Measurements from ENCODE around the gene LOXHD1. TPM values are rescaled to one million over a fixed set of nuclear protein-coding genes. Genes with fewer than 3 reads are reported as not detected.

LOXHD1 gene
- total RNA-seq, 3 donors from 2014 or later (not counting 1 experiment from before 2014, with no cell fraction given), result 0.11 to 0.48 (median 0.14) TPM

DNA sequence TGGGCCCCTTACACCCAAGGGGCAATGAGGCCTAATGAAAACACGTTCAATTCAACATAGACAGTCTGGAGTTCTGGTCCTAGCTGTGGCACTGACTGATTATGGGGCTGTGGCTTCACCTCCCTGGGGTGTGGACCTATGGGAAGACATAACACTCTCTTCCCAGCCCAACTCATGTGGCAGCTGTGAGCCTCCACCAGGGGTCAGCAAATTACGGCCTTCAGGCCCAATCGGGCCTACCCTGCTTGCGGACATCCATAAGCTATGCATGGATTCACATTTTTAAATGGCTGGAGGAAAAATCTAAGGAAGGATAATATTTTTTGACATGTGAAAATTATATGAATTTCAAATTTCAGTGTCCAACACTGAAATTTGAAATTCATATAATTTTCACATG, 101.3 kb downstream of the LOXHD1 start:
- H3K4me3 ChIP-seq (ENCODE audit: low read length), result no peak overlapping the region
- H3K27me3 ChIP-seq (ENCODE audit: control insufficient read depth, insufficient read depth, low read length), result no peaks in the 10 kb centered on the region
- Mint-ChIP-seq H3K4me3 (no peak overlapping the region), H3K4me1 (no peaks in the 10 kb centered on the region), H3K36me3 (no peaks in the 10 kb centered on the region), H3K27ac (no peak overlapping the region), H3K27me3 (ENCODE audit: low read depth in 2 of 2) (no peaks in the 10 kb centered on the region), H3K9me3 (no peaks in the 10 kb centered on the region)
- 41% methylated on average over 4 of the region's 4 CpGs for WGBS (ENCODE audit: insufficient coverage)
- no peaks in the 10 kb centered on the region for H3K9me3 ChIP-seq (ENCODE audit: control insufficient read depth, insufficient read depth, low read length)
- no peak overlapping the region for H3K27ac ChIP-seq (ENCODE audit: low read length)
- ATAC-seq, result peak in 1 of 3 donors; percentile 46
- intact Hi-C loops (cut with micrococcal nuclease), result loop anchor here (1.0 kb wide), 1 partner anchor 103 kb away; no protein-coding TSS in a partner anchor
- H3K4me1 ChIP-seq (ENCODE audit: control insufficient read depth, insufficient read depth, low read length), result no peaks in the 10 kb centered on the region
- TF ChIP-seq, protein P1, sequence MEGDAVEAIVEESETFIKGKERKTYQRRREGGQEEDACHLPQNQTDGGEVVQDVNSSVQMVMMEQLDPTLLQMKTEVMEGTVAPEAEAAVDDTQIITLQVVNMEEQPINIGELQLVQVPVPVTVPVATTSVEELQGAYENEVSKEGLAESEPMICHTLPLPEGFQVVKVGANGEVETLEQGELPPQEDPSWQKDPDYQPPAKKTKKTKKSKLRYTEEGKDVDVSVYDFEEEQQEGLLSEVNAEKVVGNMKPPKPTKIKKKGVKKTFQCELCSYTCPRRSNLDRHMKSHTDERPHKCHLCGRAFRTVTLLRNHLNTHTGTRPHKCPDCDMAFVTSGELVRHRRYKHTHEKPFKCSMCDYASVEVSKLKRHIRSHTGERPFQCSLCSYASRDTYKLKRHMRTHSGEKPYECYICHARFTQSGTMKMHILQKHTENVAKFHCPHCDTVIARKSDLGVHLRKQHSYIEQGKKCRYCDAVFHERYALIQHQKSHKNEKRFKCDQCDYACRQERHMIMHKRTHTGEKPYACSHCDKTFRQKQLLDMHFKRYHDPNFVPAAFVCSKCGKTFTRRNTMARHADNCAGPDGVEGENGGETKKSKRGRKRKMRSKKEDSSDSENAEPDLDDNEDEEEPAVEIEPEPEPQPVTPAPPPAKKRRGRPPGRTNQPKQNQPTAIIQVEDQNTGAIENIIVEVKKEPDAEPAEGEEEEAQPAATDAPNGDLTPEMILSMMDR (IDR thresholded peaks at IDR 0.05), result peak; percentile 37
- peak in 1 of 2 donors; percentile 34 for DNase-seq
- H3K36me3 ChIP-seq (ENCODE audit: control insufficient read depth, insufficient read depth, low read length), result no peaks in the 10 kb centered on the region

DNA sequence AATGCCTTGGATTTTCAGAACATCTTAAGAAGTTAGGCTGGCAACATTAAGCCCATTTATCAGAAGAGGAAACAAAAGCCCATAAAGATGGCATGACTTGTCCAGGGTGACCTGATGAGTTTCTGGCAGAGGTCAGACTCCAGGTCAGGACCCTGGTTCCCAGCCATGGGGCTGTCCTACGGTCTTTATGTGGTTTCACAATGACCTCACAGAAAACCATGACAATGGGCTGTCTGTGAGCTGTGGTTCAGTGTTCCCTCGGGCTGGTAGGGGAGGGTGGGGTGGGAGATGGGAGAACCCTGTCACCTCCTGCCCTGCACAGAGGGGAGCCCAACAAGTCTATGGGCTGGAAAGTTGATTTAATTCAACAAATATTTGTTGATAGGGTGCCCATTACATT, 101.8 kb downstream of the LOXHD1 start:
- ATAC-seq (no peak), DNase-seq (no peak)
- TF ChIP-seq, protein P1 (IDR thresholded peaks at IDR 0.05), result no peak
- intact Hi-C loops (cut with micrococcal nuclease), result loop anchor here (1.0 kb wide), 1 partner anchor 103 kb away; no protein-coding TSS in a partner anchor
- Mint-ChIP-seq H3K27ac (no peak overlapping the region), H3K4me3 (no peak overlapping the region), H3K9me3 (no peaks in the 10 kb centered on the region), H3K27me3 (ENCODE audit: low read depth in 2 of 2) (no peaks in the 10 kb centered on the region), H3K36me3 (no peaks in the 10 kb centered on the region), H3K4me1 (no peaks in the 10 kb centered on the region)
- Histone ChIP-seq H3K27me3 (ENCODE audit: control insufficient read depth, insufficient read depth, low read length) (no peaks in the 10 kb centered on the region), H3K27ac (ENCODE audit: low read length) (no peak overlapping the region), H3K9me3 (ENCODE audit: control insufficient read depth, insufficient read depth, low read length) (no peaks in the 10 kb centered on the region), H3K4me1 (ENCODE audit: control insufficient read depth, insufficient read depth, low read length) (no peaks in the 10 kb centered on the region), H3K4me3 (ENCODE audit: low read length) (no peak overlapping the region), H3K36me3 (ENCODE audit: control insufficient read depth, insufficient read depth, low read length) (no peaks in the 10 kb centered on the region)
- WGBS (ENCODE audit: insufficient coverage), result 44% methylated on average over 2 of the region's 2 CpGs

DNA sequence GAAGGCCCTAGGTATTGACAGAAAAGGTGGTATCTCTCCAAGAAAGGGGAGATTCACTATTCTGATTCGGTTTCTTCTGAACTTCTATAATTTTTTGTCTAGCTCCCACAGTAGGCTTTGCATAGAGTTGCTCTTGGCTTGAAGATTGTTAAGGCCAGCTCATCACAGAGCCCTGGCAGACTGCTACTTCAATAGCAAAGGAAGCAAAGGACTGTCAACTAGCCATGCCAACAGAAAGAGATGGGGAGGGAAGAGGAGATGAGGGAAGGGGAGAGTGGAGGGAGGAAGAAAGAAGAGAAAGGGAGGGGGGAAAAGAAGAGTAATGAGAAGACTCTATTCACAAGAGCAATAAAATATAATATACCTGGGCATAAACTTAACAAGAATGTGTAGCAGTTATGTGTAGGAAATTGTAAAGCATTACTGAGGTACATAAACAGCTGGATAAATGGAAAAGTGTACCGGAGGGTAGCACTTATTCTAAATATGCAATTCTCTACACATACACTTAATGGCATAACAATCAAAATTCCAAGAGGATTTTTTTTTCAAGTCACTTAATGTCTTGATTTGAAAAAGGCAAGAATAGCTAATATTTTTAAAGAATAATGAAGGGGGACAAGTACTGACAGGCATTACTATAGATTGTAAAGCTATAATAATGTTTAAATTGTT, 102.5 kb downstream of the LOXHD1 start:
- DNase-seq, result no peak
- Histone ChIP-seq H3K27ac (ENCODE audit: low read length) (no peak overlapping the region), H3K36me3 (ENCODE audit: control insufficient read depth, insufficient read depth, low read length) (no peaks in the 10 kb centered on the region), H3K4me1 (ENCODE audit: control insufficient read depth, insufficient read depth, low read length) (no peaks in the 10 kb centered on the region), H3K9me3 (ENCODE audit: control insufficient read depth, insufficient read depth, low read length) (no peaks in the 10 kb centered on the region), H3K4me3 (ENCODE audit: low read length) (no peak overlapping the region), H3K27me3 (ENCODE audit: control insufficient read depth, insufficient read depth, low read length) (no peaks in the 10 kb centered on the region)
- Mint-ChIP-seq H3K27ac (no peak overlapping the region), H3K4me3 (no peak overlapping the region), H3K9me3 (no peaks in the 10 kb centered on the region), H3K36me3 (no peaks in the 10 kb centered on the region), H3K4me1 (no peaks in the 10 kb centered on the region), H3K27me3 (ENCODE audit: low read depth in 2 of 2) (no peaks in the 10 kb centered on the region)
- no peak for ATAC-seq
- TF ChIP-seq, protein P1 (IDR thresholded peaks at IDR 0.05), result no peak
- intact Hi-C loops (cut with micrococcal nuclease), result loop anchor here (1.0 kb wide), 1 partner anchor 104 kb away; no protein-coding TSS in a partner anchor
- 100% methylated on average over 1 of the region's 2 CpGs for WGBS (ENCODE audit: insufficient coverage)

DNA sequence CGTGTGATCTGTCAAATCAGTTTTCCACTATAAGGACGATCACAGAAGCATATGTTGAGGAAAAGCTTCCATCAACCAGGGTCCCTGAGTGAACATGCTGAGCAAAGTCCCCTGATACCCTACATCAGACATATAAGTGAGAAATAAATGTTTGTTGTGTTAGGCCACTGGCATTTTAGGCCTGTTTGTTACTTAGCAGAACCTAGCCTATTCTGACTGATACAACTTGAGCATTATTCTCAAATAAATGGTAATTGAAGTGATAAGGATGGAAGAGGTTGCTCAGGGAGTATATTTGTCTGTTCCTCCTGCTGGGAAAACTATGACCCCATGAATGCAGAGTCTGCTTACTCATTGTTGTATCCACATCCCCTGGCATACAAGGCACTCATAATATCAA, 106.4 kb downstream of the LOXHD1 start:
- no peaks in the 10 kb centered on the region for H3K36me3 Mint-ChIP-seq
- no peak overlapping the region for H3K27ac ChIP-seq (ENCODE audit: low read length)
- intact Hi-C loops (cut with micrococcal nuclease), result no loop called here
- peaks cover 0 to 4% of the 10 kb centered on the region in 2 donors for H3K9me3 Mint-ChIP-seq
- peaks cover 0 to 9% of the 10 kb centered on the region in 2 donors for H3K27me3 Mint-ChIP-seq (ENCODE audit: low read depth in 2 of 2)
- H3K9me3 ChIP-seq (ENCODE audit: control insufficient read depth, insufficient read depth, low read length), result no peaks in the 10 kb centered on the region
- no peak overlapping the region for H3K4me3 ChIP-seq (ENCODE audit: low read length)
- no peak overlapping the region for H3K4me3 Mint-ChIP-seq
- no peak overlapping the region for H3K27ac Mint-ChIP-seq
- H3K27me3 ChIP-seq (ENCODE audit: control insufficient read depth, insufficient read depth, low read length), result no peaks in the 10 kb centered on the region
- no peaks in the 10 kb centered on the region for H3K4me1 Mint-ChIP-seq
- ATAC-seq (no peak), DNase-seq (no peak)
- TF ChIP-seq, protein P1 (IDR thresholded peaks at IDR 0.05), result no peak
- 90% methylated on average over 2 of the region's 2 CpGs for WGBS (ENCODE audit: insufficient coverage)
- H3K36me3 ChIP-seq (ENCODE audit: control insufficient read depth, insufficient read depth, low read length), result no peaks in the 10 kb centered on the region
- H3K4me1 ChIP-seq (ENCODE audit: control insufficient read depth, insufficient read depth, low read length), result no peaks in the 10 kb centered on the region
